ENCODE data around the gene KAZN.

Gene KAZN

DNA sequence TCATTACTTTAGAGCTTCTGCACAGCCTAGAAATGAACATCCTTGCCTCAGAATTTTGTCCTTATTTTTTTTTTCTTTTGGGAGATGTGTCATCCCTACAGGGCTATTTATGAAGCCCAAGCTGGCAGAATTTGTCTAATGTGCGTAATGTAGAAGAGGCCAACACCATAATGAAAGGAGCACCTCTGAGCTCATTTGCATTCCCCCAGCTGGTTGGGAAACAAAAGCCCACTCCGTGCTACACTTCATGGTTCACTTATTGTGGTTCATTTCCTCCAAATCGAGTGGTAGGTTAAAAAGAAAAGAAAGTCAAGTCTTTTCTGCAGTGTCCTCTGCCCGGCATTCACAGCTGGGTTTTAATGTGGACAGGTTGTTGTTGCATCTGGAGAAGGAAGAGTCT lies 73.5 kb downstream of the KAZN start:
- TF ChIP-seq CTBP1 (IDR thresholded peaks at IDR 0.05; ENCODE audit: borderline replicate concordance), result no peak
- no peak for TF ChIP-seq SUZ12 (IDR thresholded peaks at IDR 0.05)
- no peak for TF ChIP-seq ZNF384 (IDR thresholded peaks at IDR 0.05)
- TF ChIP-seq NFRKB (IDR thresholded peaks at IDR 0.05), result no peak
- TF ChIP-seq BHLHE40 (IDR thresholded peaks at IDR 0.05; ENCODE audit: borderline replicate concordance), result no peak
- no peak for TF ChIP-seq L3MBTL2 (conservative IDR thresholded peaks at IDR 0.05)
- no peak for TF ChIP-seq FOXK2 (IDR thresholded peaks at IDR 0.05)
- no peak for TF ChIP-seq TARDBP (IDR thresholded peaks at IDR 0.05)
- no peak for TF ChIP-seq SP1 (IDR thresholded peaks at IDR 0.05)
- no peak for TF ChIP-seq ARNT (IDR thresholded peaks at IDR 0.05)
- no peak for TF ChIP-seq FOXA1 (IDR thresholded peaks at IDR 0.05)
- TF ChIP-seq, protein P1, sequence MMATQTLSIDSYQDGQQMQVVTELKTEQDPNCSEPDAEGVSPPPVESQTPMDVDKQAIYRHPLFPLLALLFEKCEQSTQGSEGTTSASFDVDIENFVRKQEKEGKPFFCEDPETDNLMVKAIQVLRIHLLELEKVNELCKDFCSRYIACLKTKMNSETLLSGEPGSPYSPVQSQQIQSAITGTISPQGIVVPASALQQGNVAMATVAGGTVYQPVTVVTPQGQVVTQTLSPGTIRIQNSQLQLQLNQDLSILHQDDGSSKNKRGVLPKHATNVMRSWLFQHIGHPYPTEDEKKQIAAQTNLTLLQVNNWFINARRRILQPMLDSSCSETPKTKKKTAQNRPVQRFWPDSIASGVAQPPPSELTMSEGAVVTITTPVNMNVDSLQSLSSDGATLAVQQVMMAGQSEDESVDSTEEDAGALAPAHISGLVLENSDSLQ (IDR thresholded peaks at IDR 0.05), result no peak
- no peak for TF ChIP-seq ELF4 (IDR thresholded peaks at IDR 0.05)
- TF ChIP-seq FOXM1 (IDR thresholded peaks at IDR 0.05; ENCODE audit: borderline replicate concordance), result no peak
- no peak for TF ChIP-seq HDGF (IDR thresholded peaks at IDR 0.05; ENCODE audit: borderline replicate concordance)
- no peak for TF ChIP-seq LEF1 (IDR thresholded peaks at IDR 0.05; ENCODE audit: borderline replicate concordance)
- ChIA-PET POLR2A (no interaction called here), CTCF (no interaction called here)
- DNase-seq (ENCODE audit: extremely low spot score), result no peak

DNA sequence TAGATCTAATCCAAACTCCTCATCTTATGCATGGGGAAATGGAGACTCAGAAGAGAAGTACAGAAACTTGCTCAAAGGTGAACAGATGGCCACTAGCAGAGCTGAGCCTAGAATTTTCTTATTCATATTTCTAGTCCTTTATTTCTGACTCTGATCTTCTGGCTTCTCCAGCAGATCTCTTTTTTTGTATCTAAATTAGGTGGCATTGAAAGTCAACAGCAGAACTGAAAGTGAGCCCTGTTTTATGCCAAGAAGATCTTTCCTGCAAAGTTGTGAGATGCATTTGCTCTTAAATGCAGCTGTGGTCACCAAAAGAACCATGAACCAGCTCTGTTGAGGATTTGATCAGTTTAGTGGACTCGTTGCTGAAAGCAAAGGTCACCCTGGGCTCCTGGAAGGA lies 75.5 kb downstream of the KAZN start:
- no peak for DNase-seq (ENCODE audit: extremely low spot score)
- ChIA-PET CTCF (interaction anchor here (0.6 kb wide), 1 partner anchor 55 kb away, joined by 3 read pairs; no protein-coding TSS in a partner anchor), POLR2A (no interaction called here)
- TF ChIP-seq HDGF (IDR thresholded peaks at IDR 0.05; ENCODE audit: borderline replicate concordance) (no peak), CTBP1 (IDR thresholded peaks at IDR 0.05; ENCODE audit: borderline replicate concordance) (no peak), ZNF384 (IDR thresholded peaks at IDR 0.05) (no peak), L3MBTL2 (conservative IDR thresholded peaks at IDR 0.05) (no peak), FOXM1 (IDR thresholded peaks at IDR 0.05; ENCODE audit: borderline replicate concordance) (no peak), NFRKB (IDR thresholded peaks at IDR 0.05) (no peak), TARDBP (IDR thresholded peaks at IDR 0.05) (no peak), FOXA1 (IDR thresholded peaks at IDR 0.05) (no peak), ARNT (IDR thresholded peaks at IDR 0.05) (no peak), LEF1 (IDR thresholded peaks at IDR 0.05; ENCODE audit: borderline replicate concordance) (no peak), FOXK2 (IDR thresholded peaks at IDR 0.05) (no peak), SUZ12 (IDR thresholded peaks at IDR 0.05) (no peak), SP1 (IDR thresholded peaks at IDR 0.05) (no peak), ELF4 (IDR thresholded peaks at IDR 0.05) (no peak), BHLHE40 (IDR thresholded peaks at IDR 0.05; ENCODE audit: borderline replicate concordance) (no peak)
- TF ChIP-seq, protein P1 (IDR thresholded peaks at IDR 0.05), result no peak

DNA sequence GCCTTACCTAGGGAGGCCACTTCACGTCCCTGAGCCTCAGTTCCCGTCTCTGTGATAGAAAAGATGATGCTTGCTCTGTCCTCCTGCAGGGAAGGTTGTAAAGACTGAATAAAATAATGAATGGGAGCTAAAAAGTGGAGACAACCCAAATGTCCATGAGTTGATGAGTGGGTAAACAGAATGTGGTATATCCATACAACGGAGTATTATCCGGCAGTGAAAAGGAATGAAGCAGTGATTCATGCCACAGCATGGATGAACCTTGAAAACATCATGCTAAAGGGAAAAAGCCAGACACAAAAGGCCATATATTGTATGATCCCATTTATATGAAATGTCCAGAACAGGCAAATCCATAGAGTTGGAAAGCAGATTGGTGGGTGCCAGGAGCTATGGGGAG lies 77.9 kb downstream of the KAZN start:
- CTCF ChIA-PET, result no interaction called here
- TF ChIP-seq FOXM1 (IDR thresholded peaks at IDR 0.05; ENCODE audit: borderline replicate concordance) (no peak), HDGF (IDR thresholded peaks at IDR 0.05; ENCODE audit: borderline replicate concordance) (no peak), TARDBP (IDR thresholded peaks at IDR 0.05) (no peak), ARNT (IDR thresholded peaks at IDR 0.05) (no peak), SP1 (IDR thresholded peaks at IDR 0.05) (no peak), NFRKB (IDR thresholded peaks at IDR 0.05) (no peak), LEF1 (IDR thresholded peaks at IDR 0.05; ENCODE audit: borderline replicate concordance) (no peak), FOXA1 (IDR thresholded peaks at IDR 0.05) (no peak)
- POLR2A ChIA-PET, result no interaction called here
- no peak for DNase-seq (ENCODE audit: extremely low spot score)

DNA sequence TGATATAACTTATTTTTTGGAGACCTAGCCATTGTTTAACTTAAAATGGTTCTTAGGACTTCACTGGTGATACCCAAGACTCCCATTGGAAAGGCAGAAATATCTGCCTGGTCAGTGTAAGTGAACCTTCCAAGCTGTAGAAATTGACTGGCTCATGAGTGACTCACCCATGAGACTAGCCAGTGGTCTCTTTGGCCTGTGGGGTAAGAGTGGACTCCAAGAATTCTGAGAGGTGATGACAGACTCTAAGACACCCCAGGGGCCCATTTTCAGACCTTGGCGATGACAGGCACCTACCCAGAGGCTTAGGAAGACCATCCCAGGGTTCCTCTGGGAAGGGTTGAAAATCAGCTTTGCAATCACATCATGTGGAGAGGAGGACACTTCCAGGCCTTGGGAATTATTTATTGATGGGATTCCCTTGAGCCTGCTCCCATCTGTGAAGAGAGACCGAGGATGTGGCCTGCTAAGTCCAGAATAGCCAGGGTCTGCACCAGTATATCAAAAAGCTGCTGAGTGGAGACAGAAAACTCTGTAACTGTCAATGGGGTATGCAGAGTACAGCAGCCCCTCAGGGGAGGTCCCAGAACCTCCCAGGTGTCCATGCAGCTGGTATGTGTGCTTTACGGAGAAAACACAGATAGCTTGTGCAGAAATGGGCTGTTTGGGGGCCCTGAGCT lies 78.9 kb downstream of the KAZN start:
- POLR2A ChIA-PET, result no interaction called here
- CTCF ChIA-PET, result no interaction called here
- TF ChIP-seq FOXK2 (IDR thresholded peaks at IDR 0.05) (no peak), FOXA1 (IDR thresholded peaks at IDR 0.05) (no peak), BHLHE40 (IDR thresholded peaks at IDR 0.05; ENCODE audit: borderline replicate concordance) (no peak), SUZ12 (IDR thresholded peaks at IDR 0.05) (no peak), ARNT (IDR thresholded peaks at IDR 0.05) (no peak), HDGF (IDR thresholded peaks at IDR 0.05; ENCODE audit: borderline replicate concordance) (no peak), ZNF384 (IDR thresholded peaks at IDR 0.05) (no peak), TARDBP (IDR thresholded peaks at IDR 0.05) (no peak), FOXM1 (IDR thresholded peaks at IDR 0.05; ENCODE audit: borderline replicate concordance) (no peak)
- TF ChIP-seq, protein P1 (IDR thresholded peaks at IDR 0.05), result no peak
- no peak for DNase-seq (ENCODE audit: extremely low spot score)

DNA sequence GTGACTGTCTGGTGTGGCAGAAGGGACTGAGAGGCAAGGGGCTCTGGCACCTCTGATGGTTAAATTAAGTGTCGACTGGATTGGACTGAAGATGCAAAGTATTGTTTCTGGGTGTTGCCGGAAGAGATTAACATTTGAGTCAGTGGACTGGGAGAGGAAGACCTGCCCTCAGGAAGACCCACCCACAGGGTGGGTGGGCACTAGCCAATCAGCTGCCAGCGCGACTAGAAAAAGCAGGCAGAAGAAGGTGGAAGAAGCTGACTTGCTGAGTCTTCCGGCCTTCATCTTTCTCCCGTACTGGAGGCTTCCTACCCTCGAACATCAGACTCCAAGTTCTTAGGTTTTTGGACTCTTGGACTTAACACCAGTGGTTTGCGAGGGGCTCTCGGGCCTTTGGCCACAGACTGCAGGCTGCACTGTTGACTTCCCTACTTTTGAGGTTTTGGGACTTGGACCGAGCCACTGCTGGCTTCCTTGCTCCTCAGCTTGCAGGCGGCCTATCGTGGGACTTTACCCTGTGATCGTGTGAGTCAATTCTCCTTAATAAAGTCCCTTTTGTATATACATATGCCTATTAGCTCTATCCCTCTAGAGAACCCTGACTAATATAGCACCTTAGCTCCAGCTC lies 79.6 kb downstream of the KAZN start:
- CTCF ChIA-PET, result no interaction called here
- no peak for TF ChIP-seq LEF1 (IDR thresholded peaks at IDR 0.05; ENCODE audit: borderline replicate concordance)
- no peak for TF ChIP-seq SUZ12 (IDR thresholded peaks at IDR 0.05)
- no peak for TF ChIP-seq FOXA1 (IDR thresholded peaks at IDR 0.05)
- TF ChIP-seq TARDBP (IDR thresholded peaks at IDR 0.05), result no peak
- TF ChIP-seq ELF4 (IDR thresholded peaks at IDR 0.05), result no peak
- TF ChIP-seq BHLHE40 (IDR thresholded peaks at IDR 0.05; ENCODE audit: borderline replicate concordance), result no peak
- TF ChIP-seq FOXM1 (IDR thresholded peaks at IDR 0.05; ENCODE audit: borderline replicate concordance), result no peak
- no peak for TF ChIP-seq L3MBTL2 (conservative IDR thresholded peaks at IDR 0.05)
- no peak for TF ChIP-seq ZNF384 (IDR thresholded peaks at IDR 0.05)
- no peak for TF ChIP-seq ARNT (IDR thresholded peaks at IDR 0.05)
- TF ChIP-seq SP1 (IDR thresholded peaks at IDR 0.05), result no peak
- TF ChIP-seq, protein P1 (IDR thresholded peaks at IDR 0.05), result no peak
- TF ChIP-seq CTBP1 (IDR thresholded peaks at IDR 0.05; ENCODE audit: borderline replicate concordance), result no peak
- no peak for TF ChIP-seq NFRKB (IDR thresholded peaks at IDR 0.05)
- TF ChIP-seq FOXK2 (IDR thresholded peaks at IDR 0.05), result no peak
- DNase-seq (ENCODE audit: extremely low spot score), result no peak
- POLR2A ChIA-PET, result no interaction called here

Measured in HEK293T (cell line).